K562 (cell line): Measurements from ENCODE around the gene UGT2B17. TPM values are rescaled to one million over a fixed set of nuclear protein-coding genes. Genes with fewer than 3 reads are reported as not detected.
A peak's percentile ranks its signal among the peaks of the same experiment; 100 is the strongest.
"Not testable (repeated sequence)": the region's sequence is repeated elsewhere in the genome, so short reads cannot be mapped to it uniquely, and the experiment has no call there.

Experiments used
- ATAC-seq: fragments of 200-7000 bp; cut with Tn5 transposase; 3 replicates; pipeline ENCODE4 v1.9.1; 2020; ENCODE audit warnings: moderate library complexity
- BruUV-seq: library from RNA; stranded (reverse); fragments of 400-500 nt; replicated peaks from 2 replicates; lab custom pipeline; 2021; lab: Mats Ljungman, UMichigan
- CTCF ChIA-PET: fragments of 300-600 bp; formaldehyde crosslinking; extraction: SDS; loops from one replicate; lab custom pipeline; 2021; ENCODE audit warnings: low intra/inter-chr PET ratio; lab: Yijun Ruan, JAX
- POLR2A ChIA-PET: fragments of 300-600, 350-650 bp; sonication (Branson Sonifier 250); formaldehyde crosslinking; extraction: SDS; loops from one replicate; lab custom pipeline; 2021; ENCODE audit warnings: antibody characterized with exemption, inconsistent platforms; lab: Yijun Ruan, JAX
- DNase-seq, 4 experiments: peaks; one replicate each; pipeline versions ENCODE4 v3.0.0 to v3.0.0-alpha.2; 2011 to 2018; ENCODE audit warnings: low spot score in 3 of 4, mixed read lengths in 3 of 4; ENCODE audit errors: extremely low read depth in 1 of 4
- FAIRE-seq: peaks from 2 replicates; lab custom pipeline; 2011; peaks lifted over from hg19 to GRCh38; lab: Jason Lieb, UNC
- H2AFZ ChIP-seq: 2 replicates; pipeline ENCODE4 v1.6.0; 2011; ENCODE audit warnings: low read depth, low read length, control low read depth, inconsistent platforms
- H3K27ac ChIP-seq: fragments of 200-600 bp; 3 replicates; pipeline ENCODE4 v1.8.0; 2011; ENCODE audit warnings: low read depth, mild to moderate bottlenecking, control low read depth, inconsistent platforms, low read length, moderate library complexity, mixed read lengths; ENCODE audit errors: extremely low read depth
- H3K27me3 ChIP-seq, 2 experiments: fragments of 300-600 bp in 1 of 2; 2 replicates in 1 of 2; 3 replicates in 1 of 2; pipeline versions ENCODE4 v1.6.0 to v1.8.0; 2011; ENCODE audit warnings: inconsistent platforms in 2 of 2, low read length in 2 of 2, mild to moderate bottlenecking in 1 of 2, mixed read lengths in 1 of 2, moderate library complexity in 1 of 2; ENCODE audit not compliant: control insufficient read depth in 2 of 2, insufficient read depth in 2 of 2
- H3K36me3 ChIP-seq: fragments of 300-600 bp; 3 replicates; pipeline ENCODE4 v1.8.0; 2011; ENCODE audit warnings: mild to moderate bottlenecking, low read length, inconsistent platforms; ENCODE audit not compliant: control insufficient read depth, insufficient read depth
- H3K4me1 ChIP-seq, 2 experiments: fragments of 200-600 bp in 1 of 2; replicated peaks in 1 of 2; 2 replicates in 1 of 2; 3 replicates in 1 of 2; pipeline versions ENCODE4 v1.5.1 to v1.8.0; 2011; ENCODE audit warnings: inconsistent platforms in 2 of 2, low read length in 2 of 2, mild to moderate bottlenecking in 1 of 2, mixed read lengths in 1 of 2, moderate library complexity in 1 of 2; ENCODE audit not compliant: control insufficient read depth in 2 of 2, insufficient read depth in 2 of 2
- H3K4me2 ChIP-seq: 2 replicates; pipeline ENCODE4 v1.6.1; 2011; ENCODE audit warnings: low read length, control low read depth, inconsistent platforms, mixed read lengths; ENCODE audit not compliant: insufficient read depth
- H3K4me3 ChIP-seq: fragments of 200-600 bp; sonication (generic), shearing (Covaris generic); 2 replicates; pipeline ENCODE4 v1.5.1; 2016; ENCODE audit warnings: control low read depth, inconsistent platforms
- H3K79me2 ChIP-seq: fragments of 200-600 bp; 3 replicates; pipeline ENCODE4 v1.8.0; 2011; ENCODE audit warnings: low read length, inconsistent platforms; ENCODE audit not compliant: control insufficient read depth, insufficient read depth
- H3K9ac ChIP-seq, 2 experiments: 2 replicates each; pipeline versions ENCODE4 v1.6.0 to v1.6.1; 2011; ENCODE audit warnings: low read depth in 2 of 2, low read length in 2 of 2, control low read depth in 1 of 2, inconsistent platforms in 1 of 2, mild to moderate bottlenecking in 1 of 2, mixed read lengths in 1 of 2; ENCODE audit not compliant: insufficient read depth in 1 of 2
- H3K9me1 ChIP-seq: one replicate; pipeline ENCODE4 v1.6.0; 2011; ENCODE audit warnings: inconsistent platforms, mild to moderate bottlenecking, low read length, moderate library complexity; ENCODE audit not compliant: control insufficient read depth, insufficient read depth
- H3K9me3 ChIP-seq: replicated peaks from 2 replicates; pipeline ENCODE4 v1.5.1; 2011; ENCODE audit warnings: low read depth, low read length, inconsistent platforms; ENCODE audit not compliant: control insufficient read depth, insufficient read depth
- H4K20me1 ChIP-seq: replicated peaks from 2 replicates; pipeline ENCODE4 v1.6.1; 2011; ENCODE audit warnings: low read length, inconsistent platforms, mixed read lengths; ENCODE audit not compliant: control insufficient read depth, insufficient read depth
- EHMT2 ChIP-seq: fragments of 450-650 bp; IDR thresholded peaks from 2 replicates; pipeline ENCODE4 v1.6.1; 2018; ENCODE audit warnings: antibody characterized with exemption
- YY1 ChIP-seq, 3 experiments: IDR thresholded peaks; 2 replicates each; pipeline ENCODE4 v1.6.1; 2011; ENCODE audit warnings: low read length in 2 of 3, mild to moderate bottlenecking in 2 of 3, moderate library complexity in 2 of 3, borderline replicate concordance in 1 of 3, control low read depth in 1 of 3, low read depth in 1 of 3; ENCODE audit not compliant: insufficient read depth in 3 of 3, insufficient replicate concordance in 2 of 3, control insufficient read depth in 1 of 3, insufficient read length in 1 of 3; ENCODE audit errors: extremely low read depth in 1 of 3
- ZBTB12 ChIP-seq: fragments of 250-450 bp; sonication (Bioruptor Pico); IDR thresholded peaks from 2 replicates; pipeline ENCODE4 v1.4.0; 2020
- ZBTB17 ChIP-seq: fragments of 450-650 bp; formaldehyde crosslinking; IDR thresholded peaks from 2 replicates; pipeline ENCODE4 v1.4.0; 2020; ENCODE audit warnings: mild to moderate bottlenecking
- ZFX ChIP-seq: sonication (generic); formaldehyde crosslinking; IDR thresholded peaks from 2 replicates; pipeline ENCODE4 v1.8.0; 2022; ENCODE audit warnings: mild to moderate bottlenecking, missing genetic modification reagents, moderate library complexity
- WGBS: fragments of 100-300 bp; shearing (Covaris generic); methylation state at CpG from one replicate; pipeline ENCODE4 v1.1.6; 2016; ENCODE audit warnings: low coverage, mixed read lengths; ENCODE audit not compliant: insufficient coverage; ENCODE audit errors: missing lambda C conversion rate; 5-methylcytosine and 5-hydroxymethylcytosine counted together
- in situ Hi-C: fragments of 300-500 bp; cut with MboI; formaldehyde crosslinking; loops from 4 replicates; pipeline ENCODE4 v1.15.0; 2018; ENCODE audit warnings: inconsistent platforms, mixed read lengths
- intact Hi-C: fragments of 100-400 bp; cut with micrococcal nuclease; formaldehyde crosslinking; loops from 2 replicates; pipeline ENCODE4 v1.14.2; 2022
- polyA plus RNA-seq, 8 experiments: library from polyadenylated mRNA; depleted of rRNA in 4 of 8; stranded (reverse) in 5 of 8; unstranded in 3 of 8; fragments of >200 nt; fragmentation: Nextera tagmentation in 2 of 8; fragmentation: Illumina TruSeq in 1 of 8; extraction: Ambion mirVana in 2 of 8; extraction: Trizol in 1 of 8; gene quantifications; 2 replicates each; pipeline versions ENCODE4 v1.2.1 to v1.2.3, GENCODE V29; 2011 to 2014; ENCODE audit warnings: inconsistent platforms in 1 of 8, missing spikeins in 1 of 8
- total RNA-seq, 7 experiments: library from RNA; depleted of rRNA in 6 of 7; stranded (reverse); fragments of >200 nt in 6 of 7; fragmentation: Illumina TruSeq in 2 of 7; extraction: Trizol in 2 of 7; gene quantifications; 2 replicates each; pipeline versions ENCODE4 v1.2.1 to v1.2.3, GENCODE V29; 2011 to 2021; ENCODE audit warnings: low replicate concordance in 1 of 7
- TF ChIP-seq, protein P1 (sequence below): fragments of 450-650 bp; IDR thresholded peaks from 2 replicates; pipeline ENCODE4 v1.6.1; 2016; ENCODE audit warnings: mild to moderate bottlenecking, moderate library complexity

The UGT2B17 gene
- total and polyA plus RNA-seq, 9 of the 15 experiments (the other 6 are each of a cell fraction or from before 2014, with no cell fraction given): 0.11 TPM; not detected in 8

GRCh38 chr4:68569466-68570121, 6.5 kb downstream of the UGT2B17 start (continued):
- TF ChIP-seq, protein P1, sequence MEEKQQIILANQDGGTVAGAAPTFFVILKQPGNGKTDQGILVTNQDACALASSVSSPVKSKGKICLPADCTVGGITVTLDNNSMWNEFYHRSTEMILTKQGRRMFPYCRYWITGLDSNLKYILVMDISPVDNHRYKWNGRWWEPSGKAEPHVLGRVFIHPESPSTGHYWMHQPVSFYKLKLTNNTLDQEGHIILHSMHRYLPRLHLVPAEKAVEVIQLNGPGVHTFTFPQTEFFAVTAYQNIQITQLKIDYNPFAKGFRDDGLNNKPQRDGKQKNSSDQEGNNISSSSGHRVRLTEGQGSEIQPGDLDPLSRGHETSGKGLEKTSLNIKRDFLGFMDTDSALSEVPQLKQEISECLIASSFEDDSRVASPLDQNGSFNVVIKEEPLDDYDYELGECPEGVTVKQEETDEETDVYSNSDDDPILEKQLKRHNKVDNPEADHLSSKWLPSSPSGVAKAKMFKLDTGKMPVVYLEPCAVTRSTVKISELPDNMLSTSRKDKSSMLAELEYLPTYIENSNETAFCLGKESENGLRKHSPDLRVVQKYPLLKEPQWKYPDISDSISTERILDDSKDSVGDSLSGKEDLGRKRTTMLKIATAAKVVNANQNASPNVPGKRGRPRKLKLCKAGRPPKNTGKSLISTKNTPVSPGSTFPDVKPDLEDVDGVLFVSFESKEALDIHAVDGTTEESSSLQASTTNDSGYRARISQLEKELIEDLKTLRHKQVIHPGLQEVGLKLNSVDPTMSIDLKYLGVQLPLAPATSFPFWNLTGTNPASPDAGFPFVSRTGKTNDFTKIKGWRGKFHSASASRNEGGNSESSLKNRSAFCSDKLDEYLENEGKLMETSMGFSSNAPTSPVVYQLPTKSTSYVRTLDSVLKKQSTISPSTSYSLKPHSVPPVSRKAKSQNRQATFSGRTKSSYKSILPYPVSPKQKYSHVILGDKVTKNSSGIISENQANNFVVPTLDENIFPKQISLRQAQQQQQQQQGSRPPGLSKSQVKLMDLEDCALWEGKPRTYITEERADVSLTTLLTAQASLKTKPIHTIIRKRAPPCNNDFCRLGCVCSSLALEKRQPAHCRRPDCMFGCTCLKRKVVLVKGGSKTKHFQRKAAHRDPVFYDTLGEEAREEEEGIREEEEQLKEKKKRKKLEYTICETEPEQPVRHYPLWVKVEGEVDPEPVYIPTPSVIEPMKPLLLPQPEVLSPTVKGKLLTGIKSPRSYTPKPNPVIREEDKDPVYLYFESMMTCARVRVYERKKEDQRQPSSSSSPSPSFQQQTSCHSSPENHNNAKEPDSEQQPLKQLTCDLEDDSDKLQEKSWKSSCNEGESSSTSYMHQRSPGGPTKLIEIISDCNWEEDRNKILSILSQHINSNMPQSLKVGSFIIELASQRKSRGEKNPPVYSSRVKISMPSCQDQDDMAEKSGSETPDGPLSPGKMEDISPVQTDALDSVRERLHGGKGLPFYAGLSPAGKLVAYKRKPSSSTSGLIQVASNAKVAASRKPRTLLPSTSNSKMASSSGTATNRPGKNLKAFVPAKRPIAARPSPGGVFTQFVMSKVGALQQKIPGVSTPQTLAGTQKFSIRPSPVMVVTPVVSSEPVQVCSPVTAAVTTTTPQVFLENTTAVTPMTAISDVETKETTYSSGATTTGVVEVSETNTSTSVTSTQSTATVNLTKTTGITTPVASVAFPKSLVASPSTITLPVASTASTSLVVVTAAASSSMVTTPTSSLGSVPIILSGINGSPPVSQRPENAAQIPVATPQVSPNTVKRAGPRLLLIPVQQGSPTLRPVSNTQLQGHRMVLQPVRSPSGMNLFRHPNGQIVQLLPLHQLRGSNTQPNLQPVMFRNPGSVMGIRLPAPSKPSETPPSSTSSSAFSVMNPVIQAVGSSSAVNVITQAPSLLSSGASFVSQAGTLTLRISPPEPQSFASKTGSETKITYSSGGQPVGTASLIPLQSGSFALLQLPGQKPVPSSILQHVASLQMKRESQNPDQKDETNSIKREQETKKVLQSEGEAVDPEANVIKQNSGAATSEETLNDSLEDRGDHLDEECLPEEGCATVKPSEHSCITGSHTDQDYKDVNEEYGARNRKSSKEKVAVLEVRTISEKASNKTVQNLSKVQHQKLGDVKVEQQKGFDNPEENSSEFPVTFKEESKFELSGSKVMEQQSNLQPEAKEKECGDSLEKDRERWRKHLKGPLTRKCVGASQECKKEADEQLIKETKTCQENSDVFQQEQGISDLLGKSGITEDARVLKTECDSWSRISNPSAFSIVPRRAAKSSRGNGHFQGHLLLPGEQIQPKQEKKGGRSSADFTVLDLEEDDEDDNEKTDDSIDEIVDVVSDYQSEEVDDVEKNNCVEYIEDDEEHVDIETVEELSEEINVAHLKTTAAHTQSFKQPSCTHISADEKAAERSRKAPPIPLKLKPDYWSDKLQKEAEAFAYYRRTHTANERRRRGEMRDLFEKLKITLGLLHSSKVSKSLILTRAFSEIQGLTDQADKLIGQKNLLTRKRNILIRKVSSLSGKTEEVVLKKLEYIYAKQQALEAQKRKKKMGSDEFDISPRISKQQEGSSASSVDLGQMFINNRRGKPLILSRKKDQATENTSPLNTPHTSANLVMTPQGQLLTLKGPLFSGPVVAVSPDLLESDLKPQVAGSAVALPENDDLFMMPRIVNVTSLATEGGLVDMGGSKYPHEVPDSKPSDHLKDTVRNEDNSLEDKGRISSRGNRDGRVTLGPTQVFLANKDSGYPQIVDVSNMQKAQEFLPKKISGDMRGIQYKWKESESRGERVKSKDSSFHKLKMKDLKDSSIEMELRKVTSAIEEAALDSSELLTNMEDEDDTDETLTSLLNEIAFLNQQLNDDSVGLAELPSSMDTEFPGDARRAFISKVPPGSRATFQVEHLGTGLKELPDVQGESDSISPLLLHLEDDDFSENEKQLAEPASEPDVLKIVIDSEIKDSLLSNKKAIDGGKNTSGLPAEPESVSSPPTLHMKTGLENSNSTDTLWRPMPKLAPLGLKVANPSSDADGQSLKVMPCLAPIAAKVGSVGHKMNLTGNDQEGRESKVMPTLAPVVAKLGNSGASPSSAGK: peak; percentile 51; the same call in 1 of the 2 replicates
- TF ChIP-seq ZFX (CRISPR knock-in tag) (peak; percentile 41; the same call in 1 of the 2 replicates), EHMT2 (no peak), ZBTB12 (CRISPR knock-in tag) (0 out of 2 replicates have a peak, but pooled peaks have one; percentile 11), YY1 (IDR thresholded peaks at IDR 0.05; ENCODE audit: borderline replicate concordance in 1 of 3, control insufficient read depth in 1 of 3, extremely low read depth in 1 of 3, insufficient read depth in 3 of 3, insufficient read length in 1 of 3, insufficient replicate concordance in 2 of 3, low read depth in 1 of 3, low read length in 2 of 3) (no peak), ZBTB17 (CRISPR knock-in tag) (peak; percentile 70)
- TF ChIP-seq, all 486 proteins: peak for 16

- intact Hi-C loops, FAIRE-seq, CTCF ChIA-PET: not testable (repeated sequence)
Measured at GRCh38 chr4:68569036-68569435, 7.1 kb downstream of the UGT2B17 start.

More at GRCh38 chr4:68569036-68569435, 7.1 kb downstream of the UGT2B17 start:
- H2AFZ ChIP-seq, H3K4me3 ChIP-seq, H3K27me3 ChIP-seq, POLR2A ChIA-PET, H3K4me2 ChIP-seq, in situ Hi-C loops, BruUV-seq, H3K4me1 ChIP-seq, H3K36me3 ChIP-seq, H3K9me1 ChIP-seq, H3K9me3 ChIP-seq, H3K27ac ChIP-seq, H3K9ac ChIP-seq, H4K20me1 ChIP-seq, DNase-seq, H3K79me2 ChIP-seq, ATAC-seq: not testable (repeated sequence)
- WGBS: 25% methylated on average over 1 of the region's 1 CpG
